HL-60 (cell line): ENCODE measurements around the gene JAKMIP1.

ENCODE experiments used
- DNase-seq, 2 experiments: peaks; one replicate each; pipeline ENCODE4 v3.0.0-alpha.2; 2010 to 2020; ENCODE audit warnings: low read depth in 1 of 2, low spot score in 1 of 2
- H3K27ac ChIP-seq: fragments of 250-450 bp; sonication (Bioruptor Pico); replicated peaks from 2 replicates; pipeline ENCODE4 v1.5.1; 2020; ENCODE audit warnings: mild to moderate bottlenecking, moderate library complexity
- H3K27me3 ChIP-seq: fragments of 250-450 bp; sonication (Bioruptor Pico); 2 replicates; pipeline ENCODE4 v1.5.1; 2021; ENCODE audit warnings: mild to moderate bottlenecking, moderate library complexity; ENCODE audit not compliant: insufficient read depth, poor library complexity, severe bottlenecking
- H3K4me3 ChIP-seq: replicated peaks from 2 replicates; pipeline ENCODE4 v1.5.1; 2011; ENCODE audit warnings: mild to moderate bottlenecking, control low read depth, low read length; ENCODE audit not compliant: insufficient read depth
- GABPA ChIP-seq: IDR thresholded peaks from 2 replicates; pipeline ENCODE4 v1.6.1; 2012; ENCODE audit warnings: low read depth
- POLR2AphosphoS5 ChIP-seq: IDR thresholded peaks from 2 replicates; pipeline ENCODE4 v1.6.1; 2012; ENCODE audit warnings: low read depth
- SPI1 ChIP-seq: IDR thresholded peaks from 2 replicates; pipeline ENCODE4 v1.6.1; 2012; ENCODE audit warnings: low read depth, mild to moderate bottlenecking, borderline replicate concordance
- TF ChIP-seq, protein P1 (sequence below): IDR thresholded peaks from one replicate; pipeline ENCODE4 v1.5.1; 2011; ENCODE audit warnings: low read length, control low read depth, inconsistent platforms; ENCODE audit not compliant: insufficient read depth
- TF ChIP-seq, protein P2 (sequence below): IDR thresholded peaks from 2 replicates; pipeline ENCODE4 v1.6.1; 2012; ENCODE audit warnings: low read depth; ENCODE audit not compliant: insufficient replicate concordance

The JAKMIP1 gene

DNA sequence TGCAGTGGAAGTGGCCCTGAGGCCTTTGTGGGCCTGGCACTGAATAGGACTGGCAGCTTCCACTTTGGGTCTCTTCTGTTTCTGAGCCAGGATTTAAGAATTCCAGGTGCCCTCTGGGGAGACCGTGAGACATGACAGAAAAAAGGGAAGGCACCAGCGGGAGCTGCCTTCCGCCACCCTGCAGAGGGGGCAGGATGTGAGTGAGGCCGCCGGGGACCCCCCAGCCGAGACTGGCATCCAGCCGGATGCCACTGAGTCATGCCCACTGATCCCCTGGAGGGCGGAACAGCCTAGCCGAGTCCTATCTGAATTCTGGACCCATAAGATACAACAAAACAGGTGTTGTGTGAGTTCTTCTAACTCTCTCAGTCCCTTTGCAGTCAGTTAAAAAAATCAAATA is 223.4 kb downstream of the JAKMIP1 start:
- no peak for DNase-seq
- Histone ChIP-seq H3K4me3 (no peak overlapping the region), H3K27ac (no peak overlapping the region), H3K27me3 (no peaks in the 10 kb centered on the region)
- TF ChIP-seq, protein P1, sequence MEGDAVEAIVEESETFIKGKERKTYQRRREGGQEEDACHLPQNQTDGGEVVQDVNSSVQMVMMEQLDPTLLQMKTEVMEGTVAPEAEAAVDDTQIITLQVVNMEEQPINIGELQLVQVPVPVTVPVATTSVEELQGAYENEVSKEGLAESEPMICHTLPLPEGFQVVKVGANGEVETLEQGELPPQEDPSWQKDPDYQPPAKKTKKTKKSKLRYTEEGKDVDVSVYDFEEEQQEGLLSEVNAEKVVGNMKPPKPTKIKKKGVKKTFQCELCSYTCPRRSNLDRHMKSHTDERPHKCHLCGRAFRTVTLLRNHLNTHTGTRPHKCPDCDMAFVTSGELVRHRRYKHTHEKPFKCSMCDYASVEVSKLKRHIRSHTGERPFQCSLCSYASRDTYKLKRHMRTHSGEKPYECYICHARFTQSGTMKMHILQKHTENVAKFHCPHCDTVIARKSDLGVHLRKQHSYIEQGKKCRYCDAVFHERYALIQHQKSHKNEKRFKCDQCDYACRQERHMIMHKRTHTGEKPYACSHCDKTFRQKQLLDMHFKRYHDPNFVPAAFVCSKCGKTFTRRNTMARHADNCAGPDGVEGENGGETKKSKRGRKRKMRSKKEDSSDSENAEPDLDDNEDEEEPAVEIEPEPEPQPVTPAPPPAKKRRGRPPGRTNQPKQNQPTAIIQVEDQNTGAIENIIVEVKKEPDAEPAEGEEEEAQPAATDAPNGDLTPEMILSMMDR, result no peak
- TF ChIP-seq GABPA (no peak), POLR2AphosphoS5 (no peak), SPI1 (no peak)
- TF ChIP-seq, protein P2, sequence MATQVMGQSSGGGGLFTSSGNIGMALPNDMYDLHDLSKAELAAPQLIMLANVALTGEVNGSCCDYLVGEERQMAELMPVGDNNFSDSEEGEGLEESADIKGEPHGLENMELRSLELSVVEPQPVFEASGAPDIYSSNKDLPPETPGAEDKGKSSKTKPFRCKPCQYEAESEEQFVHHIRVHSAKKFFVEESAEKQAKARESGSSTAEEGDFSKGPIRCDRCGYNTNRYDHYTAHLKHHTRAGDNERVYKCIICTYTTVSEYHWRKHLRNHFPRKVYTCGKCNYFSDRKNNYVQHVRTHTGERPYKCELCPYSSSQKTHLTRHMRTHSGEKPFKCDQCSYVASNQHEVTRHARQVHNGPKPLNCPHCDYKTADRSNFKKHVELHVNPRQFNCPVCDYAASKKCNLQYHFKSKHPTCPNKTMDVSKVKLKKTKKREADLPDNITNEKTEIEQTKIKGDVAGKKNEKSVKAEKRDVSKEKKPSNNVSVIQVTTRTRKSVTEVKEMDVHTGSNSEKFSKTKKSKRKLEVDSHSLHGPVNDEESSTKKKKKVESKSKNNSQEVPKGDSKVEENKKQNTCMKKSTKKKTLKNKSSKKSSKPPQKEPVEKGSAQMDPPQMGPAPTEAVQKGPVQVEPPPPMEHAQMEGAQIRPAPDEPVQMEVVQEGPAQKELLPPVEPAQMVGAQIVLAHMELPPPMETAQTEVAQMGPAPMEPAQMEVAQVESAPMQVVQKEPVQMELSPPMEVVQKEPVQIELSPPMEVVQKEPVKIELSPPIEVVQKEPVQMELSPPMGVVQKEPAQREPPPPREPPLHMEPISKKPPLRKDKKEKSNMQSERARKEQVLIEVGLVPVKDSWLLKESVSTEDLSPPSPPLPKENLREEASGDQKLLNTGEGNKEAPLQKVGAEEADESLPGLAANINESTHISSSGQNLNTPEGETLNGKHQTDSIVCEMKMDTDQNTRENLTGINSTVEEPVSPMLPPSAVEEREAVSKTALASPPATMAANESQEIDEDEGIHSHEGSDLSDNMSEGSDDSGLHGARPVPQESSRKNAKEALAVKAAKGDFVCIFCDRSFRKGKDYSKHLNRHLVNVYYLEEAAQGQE, result no peak

DNA sequence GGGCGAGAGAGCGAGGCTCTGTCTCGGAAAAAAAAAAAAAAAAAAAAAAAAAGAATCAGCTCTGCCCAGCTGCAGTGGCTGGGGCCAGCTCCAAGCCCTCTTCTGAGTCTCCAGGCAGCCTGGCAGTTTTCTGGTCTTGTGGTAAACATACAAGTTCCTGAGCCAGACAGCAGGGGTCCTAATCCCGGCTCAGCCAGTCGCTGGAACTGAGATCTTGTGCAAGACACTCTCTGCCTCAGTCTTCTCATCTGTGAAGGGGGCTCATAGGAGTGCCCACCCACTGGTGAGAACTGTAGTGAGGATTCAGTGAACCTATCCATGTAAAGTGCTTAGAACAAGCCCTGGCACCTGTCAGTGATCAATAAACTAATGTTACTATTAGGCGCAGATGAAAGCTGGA is 223.9 kb downstream of the JAKMIP1 start:
- DNase-seq, result no peak
- no peaks in the 10 kb centered on the region for H3K27me3 ChIP-seq
- no peak overlapping the region for H3K27ac ChIP-seq
- TF ChIP-seq, protein P2, result no peak
- TF ChIP-seq, protein P1, result no peak
- TF ChIP-seq POLR2AphosphoS5 (no peak), GABPA (no peak), SPI1 (no peak)
- H3K4me3 ChIP-seq, result no peak overlapping the region
